GM18867 (cell line): ENCODE results near the gene ZNF841.
"Not testable (repeated sequence)": the region's sequence is repeated elsewhere in the genome, so short reads cannot be mapped to it uniquely, and the experiment has no call there.

Experiments
- ATAC-seq: cut with Tn5 transposase; IDR thresholded peaks from one replicate; pipeline ENCODE4 v1.9.1; 2021; ENCODE audit warnings: mild to moderate bottlenecking, moderate library complexity; ENCODE audit not compliant: unreplicated experiment

Gene ZNF841

GRCh38 chr19:52095172-52096014 lies at the start of gene ZNF841:
TSS of gene ZNF841 (minus strand) at chr19:52095765. CDS start at chr19:52084801, 10,964 bp downstream.
- ATAC-seq, result no peak

- ATAC-seq, result no peak
Measured at GRCh38 chr19:52142001-52142595, 46.5 kb upstream of the ZNF841 start.

GRCh38 chr19:52141203-52141602 lies 45.6 kb upstream of the ZNF841 start:
- no peak for ATAC-seq

GRCh38 chr19:52140032-52140710 lies 44.6 kb upstream of the ZNF841 start:
- peak; percentile 97 for ATAC-seq

- peak; percentile 66 for ATAC-seq
Measured at GRCh38 chr19:52139252-52140031, 43.9 kb upstream of the ZNF841 start, which contains the start of gene ZNF616. TSS of gene ZNF616 (minus strand) at chr19:52139938. CDS start at chr19:52130512, 9,426 bp downstream.

- no peak for ATAC-seq
Measured at GRCh38 chr19:52138983-52139251, 43.4 kb upstream of the ZNF841 start.

GRCh38 chr19:52138278-52138982 lies 42.9 kb upstream of the ZNF841 start:
- no peak for ATAC-seq

GRCh38 chr19:52120286-52120685 lies 24.7 kb upstream of the ZNF841 start:
- ATAC-seq, result no peak

- ATAC-seq, result no peak
Measured at GRCh38 chr19:52115526-52116053, 20.0 kb upstream of the ZNF841 start.

- no peak for ATAC-seq
Measured at GRCh38 chr19:52114691-52115090, 19.1 kb upstream of the ZNF841 start.

GRCh38 chr19:52112624-52113023 lies 17.1 kb upstream of the ZNF841 start:
- no peak for ATAC-seq

- no peak for ATAC-seq
Measured at GRCh38 chr19:52110780-52111179, 15.2 kb upstream of the ZNF841 start.

GRCh38 chr19:52102782-52103181 lies 7.2 kb upstream of the ZNF841 start:
- no peak for ATAC-seq

- no peak for ATAC-seq
Measured at GRCh38 chr19:52101866-52102562, 6.4 kb upstream of the ZNF841 start.

GRCh38 chr19:52099497-52100138 lies 4.1 kb upstream of the ZNF841 start:
- ATAC-seq, result no peak

GRCh38 chr19:52096416-52096815 lies 851 bp upstream of the ZNF841 start:
- not testable (repeated sequence) for ATAC-seq

GRCh38 chr19:52094526-52095130 lies 937 bp downstream of the ZNF841 start:
- ATAC-seq, result no peak

- no peak for ATAC-seq
Measured at GRCh38 chr19:52086481-52086880, 9.1 kb downstream of the ZNF841 start.

- no peak for ATAC-seq
Measured at GRCh38 chr19:52070496-52070895, 25.1 kb downstream of the ZNF841 start.
